PC-3 (cell line): ENCODE data around the gene CEP83. TPM values are rescaled to one million over a fixed set of nuclear protein-coding genes. Genes with fewer than 3 reads are reported as not detected.

Experiments
- ATAC-seq: fragments of 200-7000 bp; cut with Tn5 transposase; 2 replicates; pipeline ENCODE4 v1.9.1; 2020; ENCODE audit warnings: mild to moderate bottlenecking, moderate library complexity
- BruUV-seq: library from RNA; stranded (reverse); fragments of 400-500 nt; replicated peaks from 2 replicates; lab custom pipeline; 2021; lab: Mats Ljungman, UMichigan
- CTCF ChIA-PET: fragments of 300-600 bp; sonication (Branson Sonifier 250); formaldehyde crosslinking; loops from one replicate; lab custom pipeline; 2022; ENCODE audit warnings: antibody characterized with exemption; lab: Charles Lee
- POLR2A ChIA-PET: fragments of 300-600 bp; sonication (Branson Sonifier 250); formaldehyde crosslinking; loops from one replicate; lab custom pipeline; 2022; ENCODE audit warnings: antibody characterized with exemption; ENCODE audit not compliant: unreplicated experiment; lab: Charles Lee
- DNase-seq: peaks from one replicate; pipeline ENCODE4 v3.0.0-alpha.2; 2015
- H2AFZ ChIP-seq: fragments of 300-600 bp; sonication (generic); 2 replicates; pipeline ENCODE4 v1.6.0; 2016; ENCODE audit warnings: antibody characterized with exemption, low read length
- H3F3A ChIP-seq: fragments of 300-600 bp; sonication (generic); one replicate; pipeline ENCODE4 v1.6.0; 2017; ENCODE audit warnings: antibody characterized with exemption, low read length, control low read depth, mild to moderate bottlenecking; ENCODE audit not compliant: unreplicated experiment
- H3K27ac ChIP-seq: fragments of 300-600 bp; sonication (generic); 2 replicates; pipeline ENCODE4 v1.5.1; 2016; ENCODE audit warnings: mild to moderate bottlenecking, low read length
- H3K27me3 ChIP-seq: fragments of 300-600 bp; sonication (generic); 2 replicates; pipeline ENCODE4 v1.6.1; 2016; ENCODE audit warnings: low read length, mixed read lengths
- H3K36me3 ChIP-seq: fragments of 300-600 bp; sonication (generic); 2 replicates; pipeline ENCODE4 v1.6.1; 2016; ENCODE audit warnings: low read depth, mixed run types, low read length, mixed read lengths
- H3K4me1 ChIP-seq: fragments of 300-600 bp; sonication (generic); 2 replicates; pipeline ENCODE4 v1.5.1; 2016; ENCODE audit warnings: low read length; ENCODE audit not compliant: insufficient read depth
- H3K4me2 ChIP-seq: fragments of 300-600 bp; sonication (generic); 2 replicates; pipeline ENCODE4 v1.6.0; 2016; ENCODE audit warnings: low read length
- H3K4me3 ChIP-seq: fragments of 300-600 bp; sonication (generic); 2 replicates; pipeline ENCODE4 v1.5.1; 2016; ENCODE audit warnings: mild to moderate bottlenecking, low read length, mixed read lengths
- H3K79me2 ChIP-seq: fragments of 300-600 bp; sonication (generic); 2 replicates; pipeline ENCODE4 v1.6.1; 2017; ENCODE audit warnings: low read length, mixed read lengths
- H3K9ac ChIP-seq: fragments of 300-600 bp; sonication (generic); 2 replicates; pipeline ENCODE4 v1.6.0; 2016; ENCODE audit warnings: mild to moderate bottlenecking, low read length
- H3K9me2 ChIP-seq: fragments of 300-600 bp; sonication (generic); replicated peaks from 2 replicates; pipeline ENCODE4 v1.6.1; 2016; ENCODE audit warnings: mixed run types, low read length, mixed read lengths
- H3K9me3 ChIP-seq: fragments of 300-600 bp; sonication (generic); 2 replicates; pipeline ENCODE4 v1.6.1; 2016; ENCODE audit warnings: low read length, mixed read lengths
- H4K20me1 ChIP-seq: fragments of 300-600 bp; sonication (generic); 2 replicates; pipeline ENCODE4 v1.6.1; 2016; ENCODE audit warnings: low read length, mixed read lengths
- EZH2 ChIP-seq: fragments of 300-600 bp; sonication (generic); IDR thresholded peaks from one replicate; pipeline ENCODE4 v1.6.1; 2017; ENCODE audit warnings: antibody characterized with exemption, mild to moderate bottlenecking, low read length; ENCODE audit not compliant: unreplicated experiment
- EZH2phosphoT487 ChIP-seq: fragments of 300-600 bp; sonication (generic); IDR thresholded peaks from 2 replicates; pipeline ENCODE4 v1.6.1; 2018; ENCODE audit warnings: mild to moderate bottlenecking, antibody characterized with exemption, low read length, borderline replicate concordance
- intact Hi-C: fragments of 100-400 bp; cut with micrococcal nuclease; formaldehyde crosslinking; loops from 2 replicates; pipeline ENCODE4 v1.9.0; 2023
- total RNA-seq: library from RNA; depleted of rRNA; stranded (reverse); fragments of >200 nt; gene quantifications from 2 replicates; pipeline ENCODE4 v1.2.3, GENCODE V29; 2014
- TF ChIP-seq, protein P1 (sequence below): fragments of 300-600 bp; sonication (generic); conservative IDR thresholded peaks from 2 replicates; pipeline ENCODE4 v1.5.1; 2017; ENCODE audit warnings: antibody characterized with exemption, low read depth, mild to moderate bottlenecking, low read length

CEP83 gene
- total RNA-seq, 1 experiment from 2014 or later: 11.8 TPM

DNA sequence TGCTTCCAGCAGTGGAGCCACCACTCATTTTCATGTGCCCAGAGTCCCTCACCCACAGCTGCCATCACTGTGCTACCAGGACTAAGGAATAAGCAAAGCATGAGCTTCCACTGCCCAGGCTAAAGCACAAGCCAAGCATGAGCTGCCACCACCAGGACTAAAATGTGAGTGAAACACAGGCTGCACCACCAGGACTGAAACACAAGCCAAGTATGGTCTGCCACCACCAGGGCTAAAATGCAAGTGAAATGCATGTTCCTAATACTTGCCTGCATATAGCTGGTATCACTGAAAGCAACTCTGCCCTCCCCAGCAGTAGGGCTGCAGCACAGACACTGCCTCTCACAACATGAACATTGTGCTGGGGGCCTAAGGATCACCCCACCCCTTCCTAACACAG, 30.0 kb downstream of the CEP83 start:
- no TSS peak for BruUV-seq
- intact Hi-C loops: loop anchor here (5.0 kb wide), 1 partner anchor 97 kb away; no protein-coding TSS in a partner anchor
- POLR2A ChIA-PET: no interaction called here

DNA sequence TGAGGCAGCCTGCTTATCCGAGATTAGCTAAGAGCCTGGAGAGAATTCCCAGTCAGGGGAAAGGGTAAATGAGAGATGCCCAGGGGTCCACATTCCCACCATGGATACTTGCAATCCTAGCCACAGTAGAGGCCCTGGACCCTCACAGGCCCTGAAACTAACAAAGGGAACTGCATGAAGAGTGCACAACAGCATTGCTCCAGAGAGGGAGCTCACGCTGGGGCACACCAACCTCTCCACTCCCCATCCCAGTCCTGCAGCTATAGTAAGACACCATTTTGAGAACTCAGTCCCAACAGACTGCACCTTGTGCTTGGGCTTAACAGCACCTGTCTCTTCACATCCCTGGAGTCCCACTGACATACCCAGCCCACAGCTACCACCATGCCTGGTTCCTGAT, 30.5 kb downstream of the CEP83 start:
- Histone ChIP-seq H2AFZ (no peak overlapping the region), H3K9me2 (no peaks in the 10 kb centered on the region), H3K27me3 (no peaks in the 10 kb centered on the region), H3K9ac (no peak overlapping the region), H4K20me1 (no peaks in the 10 kb centered on the region), H3K4me3 (no peak overlapping the region), H3F3A (no peaks in the 10 kb centered on the region), H3K79me2 (peaks cover 22% of the 10 kb centered on the region), H3K4me1 (no peaks in the 10 kb centered on the region), H3K4me2 (no peak overlapping the region), H3K9me3 (peaks cover 18% of the 10 kb centered on the region), H3K27ac (no peak overlapping the region), H3K36me3 (peaks cover 26% of the 10 kb centered on the region; the same call in 1 of the 2 replicates)
- ChIA-PET CTCF (no interaction called here), POLR2A (no interaction called here)
- no TSS peak for BruUV-seq
- no peak for DNase-seq
- intact Hi-C loops: no loop called here
- no peak for ATAC-seq
- TF ChIP-seq EZH2phosphoT487 (no peak), EZH2 (no peak)
- TF ChIP-seq, protein P1, sequence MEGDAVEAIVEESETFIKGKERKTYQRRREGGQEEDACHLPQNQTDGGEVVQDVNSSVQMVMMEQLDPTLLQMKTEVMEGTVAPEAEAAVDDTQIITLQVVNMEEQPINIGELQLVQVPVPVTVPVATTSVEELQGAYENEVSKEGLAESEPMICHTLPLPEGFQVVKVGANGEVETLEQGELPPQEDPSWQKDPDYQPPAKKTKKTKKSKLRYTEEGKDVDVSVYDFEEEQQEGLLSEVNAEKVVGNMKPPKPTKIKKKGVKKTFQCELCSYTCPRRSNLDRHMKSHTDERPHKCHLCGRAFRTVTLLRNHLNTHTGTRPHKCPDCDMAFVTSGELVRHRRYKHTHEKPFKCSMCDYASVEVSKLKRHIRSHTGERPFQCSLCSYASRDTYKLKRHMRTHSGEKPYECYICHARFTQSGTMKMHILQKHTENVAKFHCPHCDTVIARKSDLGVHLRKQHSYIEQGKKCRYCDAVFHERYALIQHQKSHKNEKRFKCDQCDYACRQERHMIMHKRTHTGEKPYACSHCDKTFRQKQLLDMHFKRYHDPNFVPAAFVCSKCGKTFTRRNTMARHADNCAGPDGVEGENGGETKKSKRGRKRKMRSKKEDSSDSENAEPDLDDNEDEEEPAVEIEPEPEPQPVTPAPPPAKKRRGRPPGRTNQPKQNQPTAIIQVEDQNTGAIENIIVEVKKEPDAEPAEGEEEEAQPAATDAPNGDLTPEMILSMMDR: no peak

More for the DNA sequence above, 30.0 kb downstream of the CEP83 start:
- Histone ChIP-seq H3K79me2 (peaks cover 23% of the 10 kb centered on the region), H3K4me1 (no peaks in the 10 kb centered on the region), H3K36me3 (peaks cover 24% of the 10 kb centered on the region; the same call in 1 of the 2 replicates), H3K9me2 (no peaks in the 10 kb centered on the region), H3K9me3 (peaks cover 18% of the 10 kb centered on the region), H3K4me3 (no peak overlapping the region), H4K20me1 (no peaks in the 10 kb centered on the region), H3K9ac (no peak overlapping the region), H3K27me3 (no peaks in the 10 kb centered on the region), H3K4me2 (no peak overlapping the region), H3F3A (no peaks in the 10 kb centered on the region), H3K27ac (no peak overlapping the region), H2AFZ (no peak overlapping the region)
- TF ChIP-seq, protein P1: no peak
- no peak for TF ChIP-seq EZH2phosphoT487
- no peak for TF ChIP-seq EZH2
- no peak for DNase-seq
- CTCF ChIA-PET: no interaction called here
- ATAC-seq: no peak

DNA sequence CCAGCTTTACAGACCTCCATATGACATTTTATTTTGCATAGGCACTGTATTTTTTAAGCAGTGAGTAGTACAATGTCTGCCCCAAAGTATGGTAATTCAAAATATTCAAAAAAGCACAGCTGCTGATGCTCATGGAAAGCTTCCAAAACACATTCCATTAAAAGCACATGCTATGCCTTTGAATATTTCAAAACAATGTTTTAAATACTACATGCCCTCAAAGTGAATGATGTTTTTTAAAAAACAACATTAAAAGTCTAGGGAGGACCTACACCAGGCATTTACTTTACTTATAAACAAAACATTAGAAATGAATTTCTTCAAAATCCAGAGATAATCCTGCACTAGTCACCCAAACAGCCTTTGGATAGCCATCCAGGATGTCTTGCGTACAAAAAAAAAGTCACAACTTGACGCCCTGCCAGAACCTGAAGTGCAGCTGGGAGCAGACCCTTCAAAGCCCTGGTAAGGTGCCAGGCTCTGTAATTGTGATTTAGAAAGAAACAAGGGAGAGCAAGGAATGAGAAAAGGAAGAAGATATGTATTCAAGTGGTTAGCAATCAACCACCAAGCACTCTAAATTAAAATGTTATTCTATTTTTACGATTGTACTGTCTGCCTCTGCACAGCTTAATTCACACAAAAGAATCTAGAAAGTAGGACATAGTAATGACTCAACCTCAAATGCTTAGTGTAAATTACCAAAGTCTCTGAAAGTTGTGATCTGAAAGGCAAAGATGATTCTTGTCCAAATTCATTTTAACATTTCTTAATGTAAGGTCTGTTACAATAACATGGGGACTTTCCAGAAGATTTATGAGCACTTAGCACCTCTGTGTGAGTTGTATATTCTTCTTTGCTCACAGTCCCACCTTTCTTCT, 31.9 kb downstream of the CEP83 start:
- ATAC-seq (no peak), DNase-seq (no peak)
- intact Hi-C loops: no loop called here
- Histone ChIP-seq H3K4me1 (no peaks in the 10 kb centered on the region), H3K27ac (no peak overlapping the region), H3K4me2 (no peak overlapping the region), H3K79me2 (peaks cover 22% of the 10 kb centered on the region), H3K27me3 (no peaks in the 10 kb centered on the region), H3K9me2 (no peaks in the 10 kb centered on the region), H4K20me1 (no peaks in the 10 kb centered on the region), H3K9ac (no peak overlapping the region), H3K36me3 (peaks cover 35% of the 10 kb centered on the region; the same call in 1 of the 2 replicates), H3K9me3 (peaks cover 19% of the 10 kb centered on the region), H3F3A (no peaks in the 10 kb centered on the region), H2AFZ (no peak overlapping the region), H3K4me3 (no peak overlapping the region)
- no TSS peak for BruUV-seq
- ChIA-PET POLR2A (no interaction called here), CTCF (no interaction called here)
- TF ChIP-seq, protein P1: no peak
- TF ChIP-seq EZH2 (no peak), EZH2phosphoT487 (no peak)
